Esophagus squamous epithelium (tissue), 5 donors: ENCODE results near the gene DCTN4. TPM values are rescaled to one million over a fixed set of nuclear protein-coding genes. Genes with fewer than 3 reads are reported as not detected.
"Not testable (repeated sequence)": the region's sequence is repeated elsewhere in the genome, so short reads cannot be mapped to it uniquely, and the experiment has no call there.

Experiments
- DNase-seq: peaks from one replicate; lab custom pipeline; 2025; lab: John Stamatoyannopoulos, UW
- H3K27ac ChIP-seq, 4 donors: fragments of 200-600 bp; sonication (generic); one replicate each; pipeline ENCODE4 v1.5.1; 2016 to 2019; ENCODE audit warnings: mild to moderate bottlenecking in 1 of 4
- H3K27me3 ChIP-seq, 4 donors: fragments of 200-600 bp; sonication (generic); 1 replicate in 3 of 4; 2 replicates in 1 of 4; pipeline versions ENCODE4 v1.5.1 to v1.6.0; 2017 to 2021; ENCODE audit warnings: antibody characterized with exemption in 1 of 4
- H3K36me3 ChIP-seq, 3 donors: fragments of 200-600 bp; sonication (generic); one replicate each; pipeline ENCODE4 v1.5.1; 2016 to 2019
- H3K4me1 ChIP-seq, 3 donors: fragments of 200-600 bp; sonication (generic); one replicate each; pipeline ENCODE4 v1.5.1; 2017 to 2019
- H3K4me3 ChIP-seq, 4 donors: fragments of 200-600 bp; sonication (generic); 1 replicate in 3 of 4; 2 replicates in 1 of 4; pipeline ENCODE4 v1.5.1; 2016 to 2019; ENCODE audit warnings: mild to moderate bottlenecking in 2 of 4, moderate library complexity in 1 of 4
- H3K9me3 ChIP-seq, 3 donors: fragments of 200-600 bp; sonication (generic); one replicate each; pipeline ENCODE4 v1.5.1; 2016 to 2019
- POLR2A ChIP-seq, 4 donors: fragments of 450-650 bp; IDR thresholded peaks; one replicate each; pipeline ENCODE4 v1.6.1; 2017; ENCODE audit warnings: antibody characterized with exemption in 4 of 4, mild to moderate bottlenecking in 4 of 4, moderate library complexity in 3 of 4
- WGBS, 2 donors: methylation state at CpG; one replicate each; pipeline ENCODE4 v1.1.5; 2018; 5-methylcytosine and 5-hydroxymethylcytosine counted together
- intact Hi-C: fragments of 100-400 bp; cut with DNase I; formaldehyde crosslinking; loops from one replicate; pipeline ENCODE4 v1.15.0; 2022
- total RNA-seq, 4 donors: library from RNA; depleted of rRNA; stranded (reverse); fragments of >200 nt; gene quantifications; one replicate each; pipeline ENCODE4 v1.1.0, GENCODE V29; 2016
- TF ChIP-seq, protein P1 (sequence below), 6 experiments: fragments of 450-650 bp in 4 of 6; fragments of 200-600 bp in 2 of 6; sonication (generic) in 2 of 6; IDR thresholded peaks; one replicate each; pipeline ENCODE4 v1.5.1; 2016 to 2019; ENCODE audit warnings: antibody characterized with exemption in 6 of 6, mild to moderate bottlenecking in 4 of 6, moderate library complexity in 4 of 6
- donor health status: DM: yes; HTN: yes; CAD: no.

Gene DCTN4
- total RNA-seq, 4 donors from 2014 or later: 31.8 to 50.2 (median 36.8) TPM

- peaks cover 0 to 42% (median 21%) of the 10 kb centered on the region in 3 donors for H3K36me3 ChIP-seq
- no peak for DNase-seq
- intact Hi-C loops: no loop called here
- TF ChIP-seq, protein P1, sequence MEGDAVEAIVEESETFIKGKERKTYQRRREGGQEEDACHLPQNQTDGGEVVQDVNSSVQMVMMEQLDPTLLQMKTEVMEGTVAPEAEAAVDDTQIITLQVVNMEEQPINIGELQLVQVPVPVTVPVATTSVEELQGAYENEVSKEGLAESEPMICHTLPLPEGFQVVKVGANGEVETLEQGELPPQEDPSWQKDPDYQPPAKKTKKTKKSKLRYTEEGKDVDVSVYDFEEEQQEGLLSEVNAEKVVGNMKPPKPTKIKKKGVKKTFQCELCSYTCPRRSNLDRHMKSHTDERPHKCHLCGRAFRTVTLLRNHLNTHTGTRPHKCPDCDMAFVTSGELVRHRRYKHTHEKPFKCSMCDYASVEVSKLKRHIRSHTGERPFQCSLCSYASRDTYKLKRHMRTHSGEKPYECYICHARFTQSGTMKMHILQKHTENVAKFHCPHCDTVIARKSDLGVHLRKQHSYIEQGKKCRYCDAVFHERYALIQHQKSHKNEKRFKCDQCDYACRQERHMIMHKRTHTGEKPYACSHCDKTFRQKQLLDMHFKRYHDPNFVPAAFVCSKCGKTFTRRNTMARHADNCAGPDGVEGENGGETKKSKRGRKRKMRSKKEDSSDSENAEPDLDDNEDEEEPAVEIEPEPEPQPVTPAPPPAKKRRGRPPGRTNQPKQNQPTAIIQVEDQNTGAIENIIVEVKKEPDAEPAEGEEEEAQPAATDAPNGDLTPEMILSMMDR (IDR thresholded peaks at IDR 0.05): no peak
- TF ChIP-seq POLR2A (IDR thresholded peaks at IDR 0.05): no peak
- H3K27ac ChIP-seq: peak overlapping the region; percentile 92 to 99 (median 96)
- H3K9me3 ChIP-seq: no peaks in the 10 kb centered on the region
- WGBS, 2 donors: 33 to 59% methylated on average over 1 of the region's 1 CpG
- H3K4me3 ChIP-seq: peak overlapping the region in 3 of 4 donors; percentile 58 to 88 (median 63)
- H3K27me3 ChIP-seq: no peaks in the 10 kb centered on the region
- H3K4me1 ChIP-seq: peaks cover 7 to 43% (median 8%) of the 10 kb centered on the region in 3 donors
Observed at GRCh38 chr5:150757087-150757649, 1.6 kb downstream of the DCTN4 start.

DNA sequence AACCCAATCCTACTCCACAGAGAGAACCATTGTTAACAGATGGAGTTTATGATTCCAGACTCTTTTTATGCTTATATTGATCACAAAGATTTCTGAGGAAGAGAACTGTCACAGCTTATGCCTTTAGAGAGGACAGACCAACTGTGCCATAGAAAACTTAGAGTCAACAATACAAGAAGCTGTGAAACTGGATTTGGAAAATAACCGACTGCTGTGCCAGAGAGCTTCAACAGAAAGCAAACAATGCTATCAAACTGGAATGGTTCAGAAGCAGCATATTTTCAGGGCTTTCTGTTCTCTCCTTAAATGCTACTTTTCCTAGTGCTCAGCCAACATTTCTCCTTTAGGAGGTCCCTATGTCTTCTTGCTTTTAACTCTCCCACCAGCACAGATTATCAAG, 5.0 kb downstream of the DCTN4 start:
- Histone ChIP-seq H3K36me3 (peaks cover 0 to 65% (median 26%) of the 10 kb centered on the region in 3 donors), H3K4me1 (peaks cover 7 to 48% (median 7%) of the 10 kb centered on the region in 3 donors), H3K27ac (no peak overlapping the region), H3K4me3 (no peak overlapping the region), H3K9me3 (no peaks in the 10 kb centered on the region), H3K27me3 (no peaks in the 10 kb centered on the region)
- TF ChIP-seq, protein P1 (IDR thresholded peaks at IDR 0.05): no peak
- no peak for TF ChIP-seq POLR2A (IDR thresholded peaks at IDR 0.05)
- DNase-seq: no peak
- 56 to 90% methylated on average over 1 of the region's 1 CpG for whole genome bisulfite sequencing, 2 donors
- intact Hi-C loops: no loop called here

- no peak for TF ChIP-seq POLR2A (IDR thresholded peaks at IDR 0.05)
- TF ChIP-seq, protein P1 (IDR thresholded peaks at IDR 0.05): no peak
- DNase-seq: no peak
- peaks cover 0 to 68% (median 26%) of the 10 kb centered on the region in 3 donors for H3K36me3 ChIP-seq
- H3K27ac ChIP-seq: no peak overlapping the region
- H3K4me3 ChIP-seq: no peak overlapping the region
- H3K27me3 ChIP-seq: no peaks in the 10 kb centered on the region
- 81 to 87% methylated on average over 5 of the region's 5 CpGs for WGBS, 2 donors
- H3K4me1 ChIP-seq: peaks cover 7 to 48% (median 7%) of the 10 kb centered on the region in 3 donors
- intact Hi-C loops: no loop called here
- H3K9me3 ChIP-seq: no peaks in the 10 kb centered on the region
Observed at GRCh38 chr5:150753463-150753862, 5.4 kb downstream of the DCTN4 start.

DNA sequence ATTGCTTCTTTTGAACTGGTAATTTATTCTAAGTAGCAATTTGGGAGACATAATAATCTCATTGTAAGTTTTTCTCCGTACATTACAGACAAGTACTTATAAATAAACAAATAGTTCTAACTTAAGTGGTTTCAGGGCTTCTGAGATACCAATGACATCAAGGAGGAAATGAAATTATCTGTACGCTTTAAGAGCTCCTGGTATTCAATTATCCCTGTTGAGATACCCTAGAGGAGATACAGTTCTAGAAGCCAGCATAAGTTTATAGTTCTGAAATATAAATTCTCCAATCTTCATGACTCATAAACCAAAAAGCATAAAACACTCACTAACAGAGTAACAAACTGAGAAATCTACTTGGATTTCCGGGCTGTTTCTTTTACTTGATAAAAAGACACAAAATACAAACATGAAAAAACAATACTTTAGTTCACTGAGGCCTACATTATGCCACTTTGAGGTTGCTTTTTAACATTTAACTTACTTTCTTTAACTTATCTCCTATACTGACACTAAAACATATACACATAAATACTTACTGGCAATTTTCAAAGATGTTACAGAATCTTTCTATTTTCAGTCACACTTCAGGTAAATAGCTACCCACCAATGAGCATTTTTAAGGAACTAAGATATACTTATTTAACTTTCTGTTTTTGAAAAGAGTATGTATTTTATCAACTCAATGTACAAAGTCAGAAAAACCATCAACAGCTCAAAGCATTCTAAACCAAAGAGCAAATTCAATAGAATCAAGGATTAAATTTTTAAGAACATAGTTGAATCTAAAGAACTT, 7.5 kb downstream of the DCTN4 start:
- intact Hi-C loops: no loop called here
- no peak for TF ChIP-seq POLR2A (IDR thresholded peaks at IDR 0.05)
- TF ChIP-seq, protein P1 (IDR thresholded peaks at IDR 0.05): no peak
- WGBS, 2 donors: 66 to 70% methylated on average over 3 of the region's 3 CpGs
- Histone ChIP-seq H3K4me3 (no peak overlapping the region), H3K4me1 (peaks cover 0 to 34% (median 0%) of the 10 kb centered on the region in 3 donors), H3K27ac (no peak overlapping the region), H3K27me3 (no peaks in the 10 kb centered on the region), H3K36me3 (peaks cover 0 to 68% (median 26%) of the 10 kb centered on the region in 3 donors), H3K9me3 (no peaks in the 10 kb centered on the region)
- no peak for DNase-seq

- DNase-seq: no peak
- H3K36me3 ChIP-seq: peaks cover 0 to 59% (median 26%) of the 10 kb centered on the region in 3 donors
Observed at GRCh38 chr5:150750469-150750868, 8.3 kb downstream of the DCTN4 start.

GRCh38 chr5:150743142-150743488, 15.7 kb downstream of the DCTN4 start:
- H3K36me3 ChIP-seq: peaks cover 0 to 55% (median 0%) of the 10 kb centered on the region in 3 donors
- H3K27ac ChIP-seq, H3K4me3 ChIP-seq, H3K27me3 ChIP-seq, intact Hi-C loops, H3K9me3 ChIP-seq, DNase-seq, H3K4me1 ChIP-seq: not testable (repeated sequence)
- 80 to 88% methylated on average over 3 to 6 of the region's 9 CpGs for WGBS, 2 donors

More at GRCh38 chr5:150750469-150750868, 8.3 kb downstream of the DCTN4 start:
- peaks cover 0 to 33% (median 0%) of the 10 kb centered on the region in 3 donors for H3K4me1 ChIP-seq
- intact Hi-C loops: no loop called here
- no peak overlapping the region for H3K4me3 ChIP-seq
- no peak overlapping the region for H3K27ac ChIP-seq
- H3K27me3 ChIP-seq: no peaks in the 10 kb centered on the region
- WGBS, 2 donors: 44 to 54% methylated on average over 2 of the region's 2 CpGs
- no peaks in the 10 kb centered on the region for H3K9me3 ChIP-seq
- TF ChIP-seq, protein P1 (IDR thresholded peaks at IDR 0.05): no peak
- TF ChIP-seq POLR2A (IDR thresholded peaks at IDR 0.05): no peak

GRCh38 chr5:150742455-150743141, 16.2 kb downstream of the DCTN4 start:
- H3K9me3 ChIP-seq, DNase-seq, H3K27ac ChIP-seq, H3K27me3 ChIP-seq, H3K4me1 ChIP-seq, intact Hi-C loops, H3K4me3 ChIP-seq: not testable (repeated sequence)
- WGBS, 2 donors: 89 to 97% methylated on average over 14 to 18 of the region's 18 CpGs
- peaks cover 0 to 55% (median 0%) of the 10 kb centered on the region in 3 donors for H3K36me3 ChIP-seq
